Neutrophil (primary cell): ENCODE results near the gene SNRNP25.
"Not testable (repeated sequence)": the region's sequence is repeated elsewhere in the genome, so short reads cannot be mapped to it uniquely, and the experiment has no call there.

Experiments
- H3K27ac ChIP-seq: fragments of 200-600 bp; sonication (generic); 2 replicates; pipeline ENCODE4 v1.5.1; 2016; ENCODE audit warnings: mild to moderate bottlenecking, moderate library complexity
- H3K27me3 ChIP-seq: fragments of 200-600 bp; sonication (generic); 2 replicates; pipeline ENCODE4 v1.6.0; 2016; ENCODE audit warnings: mild to moderate bottlenecking
- H3K36me3 ChIP-seq: fragments of 200-600 bp; sonication (generic); 2 replicates; pipeline ENCODE4 v1.5.1; 2017
- H3K4me1 ChIP-seq, 2 experiments: fragments of 200-600 bp in 1 of 2; sonication (generic) in 1 of 2; 1 replicate in 1 of 2; 2 replicates in 1 of 2; pipeline versions ENCODE4 v1.5.1 to v1.6.1; 2013 to 2016; ENCODE audit warnings: low read depth in 1 of 2, low read length in 1 of 2, mild to moderate bottlenecking in 1 of 2, moderate library complexity in 1 of 2; ENCODE audit not compliant: control insufficient read depth in 1 of 2, insufficient read depth in 1 of 2
- H3K4me3 ChIP-seq, 2 experiments: fragments of 200-600 bp in 1 of 2; sonication (generic) in 1 of 2; 1 replicate in 1 of 2; 2 replicates in 1 of 2; pipeline ENCODE4 v1.5.1; 2013 to 2016; ENCODE audit warnings: low read depth in 1 of 2, low read length in 1 of 2, mild to moderate bottlenecking in 1 of 2, moderate library complexity in 1 of 2
- H3K9me3 ChIP-seq: fragments of 200-600 bp; sonication (generic); 2 replicates; pipeline ENCODE4 v1.5.1; 2016
- TF ChIP-seq, protein P1 (sequence below): fragments of 200-600 bp; sonication (generic); IDR thresholded peaks from 2 replicates; pipeline ENCODE4 v1.5.1; 2016; ENCODE audit warnings: antibody characterized with exemption

Gene SNRNP25

DNA sequence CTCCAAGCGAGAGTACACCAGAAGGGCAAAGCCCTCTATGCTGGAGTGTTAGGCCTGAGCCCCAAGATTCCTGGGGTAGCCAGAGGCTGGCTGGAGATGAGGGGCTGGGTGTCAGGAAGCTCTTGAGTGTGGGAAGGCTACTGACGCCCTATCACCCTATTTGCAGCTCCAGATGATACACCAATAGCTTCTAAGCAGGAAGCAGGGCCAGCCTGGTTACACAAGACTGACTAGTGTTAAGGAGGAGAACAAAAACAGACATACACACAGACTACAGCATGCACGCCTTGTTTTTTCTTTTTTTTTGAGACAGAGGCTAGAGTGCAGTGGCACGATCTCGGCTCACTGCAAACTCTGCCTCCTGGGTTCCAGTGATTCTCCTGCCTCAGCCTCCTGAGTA is 16.1 kb upstream of the SNRNP25 start:
- Histone ChIP-seq H3K27me3 (no peaks in the 10 kb centered on the region), H3K9me3 (no peaks in the 10 kb centered on the region), H3K4me3 (peak overlapping the region in 1 of 2 experiments; percentile 46), H3K27ac (peak overlapping the region; percentile 96), H3K4me1 (peaks cover 68% of the 10 kb centered on the region in 2 experiments), H3K36me3 (no peaks in the 10 kb centered on the region)
- TF ChIP-seq, protein P1, sequence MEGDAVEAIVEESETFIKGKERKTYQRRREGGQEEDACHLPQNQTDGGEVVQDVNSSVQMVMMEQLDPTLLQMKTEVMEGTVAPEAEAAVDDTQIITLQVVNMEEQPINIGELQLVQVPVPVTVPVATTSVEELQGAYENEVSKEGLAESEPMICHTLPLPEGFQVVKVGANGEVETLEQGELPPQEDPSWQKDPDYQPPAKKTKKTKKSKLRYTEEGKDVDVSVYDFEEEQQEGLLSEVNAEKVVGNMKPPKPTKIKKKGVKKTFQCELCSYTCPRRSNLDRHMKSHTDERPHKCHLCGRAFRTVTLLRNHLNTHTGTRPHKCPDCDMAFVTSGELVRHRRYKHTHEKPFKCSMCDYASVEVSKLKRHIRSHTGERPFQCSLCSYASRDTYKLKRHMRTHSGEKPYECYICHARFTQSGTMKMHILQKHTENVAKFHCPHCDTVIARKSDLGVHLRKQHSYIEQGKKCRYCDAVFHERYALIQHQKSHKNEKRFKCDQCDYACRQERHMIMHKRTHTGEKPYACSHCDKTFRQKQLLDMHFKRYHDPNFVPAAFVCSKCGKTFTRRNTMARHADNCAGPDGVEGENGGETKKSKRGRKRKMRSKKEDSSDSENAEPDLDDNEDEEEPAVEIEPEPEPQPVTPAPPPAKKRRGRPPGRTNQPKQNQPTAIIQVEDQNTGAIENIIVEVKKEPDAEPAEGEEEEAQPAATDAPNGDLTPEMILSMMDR, result no peak

DNA sequence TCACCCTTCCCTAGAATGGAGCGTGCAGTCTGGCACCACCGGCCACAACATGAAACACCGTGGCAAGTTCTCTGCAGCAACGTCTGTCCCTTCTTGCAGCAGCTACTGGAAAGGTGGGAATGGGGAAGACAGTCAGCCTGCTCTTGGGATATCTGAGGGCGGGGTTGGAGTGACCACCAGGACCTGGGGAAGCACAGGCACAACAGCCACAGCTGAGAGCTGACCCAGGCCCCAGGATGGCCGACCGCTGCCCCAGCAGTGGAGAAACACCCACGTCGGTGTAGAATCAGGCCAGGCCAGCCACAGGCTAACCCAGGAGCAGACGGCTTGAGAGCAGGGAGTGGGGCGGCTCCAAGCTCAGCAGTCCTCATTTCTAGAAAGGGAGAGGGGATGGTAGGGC is 15.4 kb upstream of the SNRNP25 start:
- not testable (repeated sequence) for H3K36me3 ChIP-seq, H3K27me3 ChIP-seq, H3K9me3 ChIP-seq
- Histone ChIP-seq H3K4me1 (peaks cover 68% of the 10 kb centered on the region in 2 experiments), H3K27ac (peak overlapping the region; percentile 96), H3K4me3 (peak overlapping the region; percentile 4 to 46)

GRCh38 chr16:38941-39892 is 14.4 kb upstream of the SNRNP25 start:
- no peaks in the 10 kb centered on the region for H3K9me3 ChIP-seq
- H3K4me1 ChIP-seq, result peaks cover 60% of the 10 kb centered on the region in 2 experiments
- TF ChIP-seq, protein P1, result peak; percentile 9

GRCh38 chr16:41439-42068 is 12.1 kb upstream of the SNRNP25 start:
- no peak overlapping the region for H3K4me3 ChIP-seq
- peaks cover 16% of the 10 kb centered on the region for H3K36me3 ChIP-seq
- no peak overlapping the region for H3K27ac ChIP-seq
- peaks cover 37% of the 10 kb centered on the region in 2 experiments for H3K4me1 ChIP-seq
- TF ChIP-seq, protein P1, result no peak
- no peaks in the 10 kb centered on the region for H3K9me3 ChIP-seq
- no peaks in the 10 kb centered on the region for H3K27me3 ChIP-seq

More at GRCh38 chr16:38941-39892, 14.4 kb upstream of the SNRNP25 start:
- Histone ChIP-seq H3K36me3 (no peaks in the 10 kb centered on the region), H3K4me3 (peak overlapping the region; percentile 4 to 46), H3K27me3 (no peaks in the 10 kb centered on the region), H3K27ac (peak overlapping the region; percentile 96)

DNA sequence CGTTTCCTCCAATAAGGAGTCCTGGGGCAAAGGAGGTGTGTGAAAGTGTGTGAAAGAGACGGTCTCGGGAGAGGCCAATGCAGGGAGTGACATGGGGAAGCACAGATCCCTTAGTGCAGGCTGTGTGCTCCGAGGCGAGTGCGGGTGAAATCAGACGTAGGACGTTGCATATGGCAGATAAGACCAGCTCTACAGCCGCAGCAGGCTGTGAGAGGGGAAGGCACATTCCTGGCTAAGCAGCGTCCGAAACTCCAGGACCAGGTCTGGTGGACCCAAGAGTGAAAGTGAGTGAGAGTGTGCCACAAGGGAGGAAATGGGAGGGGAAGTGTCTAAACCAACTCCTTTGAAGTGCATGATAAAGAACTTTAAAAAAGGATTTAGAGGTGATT is 11.6 kb upstream of the SNRNP25 start:
- no peak overlapping the region for H3K27ac ChIP-seq
- H3K4me3 ChIP-seq, result no peak overlapping the region
- H3K9me3 ChIP-seq, result no peaks in the 10 kb centered on the region
- peaks cover 31 to 32% of the 10 kb centered on the region in 2 experiments for H3K4me1 ChIP-seq
- TF ChIP-seq, protein P1, result no peak
- no peaks in the 10 kb centered on the region for H3K27me3 ChIP-seq
- peaks cover 19% of the 10 kb centered on the region for H3K36me3 ChIP-seq

DNA sequence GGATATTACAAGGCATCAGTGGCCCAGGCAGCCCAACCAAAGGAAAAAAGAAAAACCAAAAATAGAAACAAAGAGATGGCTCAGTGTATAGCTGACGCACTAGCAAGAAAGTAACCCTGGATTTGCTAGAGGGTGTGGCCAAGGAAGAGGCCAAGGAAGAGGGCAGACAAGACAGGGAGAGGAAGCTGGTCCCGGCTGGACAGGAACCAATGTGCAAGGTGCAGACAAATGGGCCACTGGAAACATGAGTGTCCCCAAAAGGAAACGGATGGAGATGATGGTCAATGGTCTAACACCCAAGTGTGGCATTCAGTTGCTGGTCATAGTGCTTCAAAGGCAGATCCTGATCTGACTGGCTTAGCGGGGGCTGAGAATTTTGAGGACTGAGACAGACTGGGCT is 10.9 kb upstream of the SNRNP25 start:
- H3K9me3 ChIP-seq, result no peaks in the 10 kb centered on the region
- H3K36me3 ChIP-seq, result peaks cover 23% of the 10 kb centered on the region
- no peak overlapping the region for H3K27ac ChIP-seq
- no peaks in the 10 kb centered on the region for H3K27me3 ChIP-seq
- peaks cover 25% of the 10 kb centered on the region in 2 experiments for H3K4me1 ChIP-seq
- H3K4me3 ChIP-seq, result no peak overlapping the region
- TF ChIP-seq, protein P1, result no peak
